Activated CD8-positive, alpha-beta T cell treated with anti-CD3 and anti-CD28 coated beads, Interleukin-2, amount 10 ng/mL, durations not matched to agents 7 days and 5 days (primary cell): ENCODE results near the gene PPM1A. TPM values are rescaled to one million over a fixed set of nuclear protein-coding genes. Genes with fewer than 3 reads are reported as not detected.

Experiments
- ATAC-seq: fragments of 150-1000 bp; cut with Tn5 transposase; one replicate; pipeline ENCODE4 v1.10.0; 2021; ENCODE audit warnings: moderate library complexity
- CTCF ChIA-PET: fragments of 350-600 bp; sonication (Branson Sonifier 250); formaldehyde crosslinking; loops from one replicate; lab custom pipeline; 2021; ENCODE audit warnings: antibody characterized with exemption; lab: Charles Lee
- POLR2A ChIA-PET: fragments of 350-600 bp; sonication (Branson Sonifier 250); formaldehyde crosslinking; loops from one replicate; lab custom pipeline; 2021; ENCODE audit warnings: antibody characterized with exemption; lab: Charles Lee
- DNase-seq: peaks from one replicate; pipeline ENCODE4 v3.0.0-alpha.2; 2020
- H3K27ac Mint-ChIP-seq: one replicate; pipeline ENCODE4 v1.8.0; 2021; ENCODE audit warnings: mild to moderate bottlenecking, mixed read lengths
- H3K27me3 Mint-ChIP-seq: one replicate; pipeline ENCODE4 v1.8.0; 2021; ENCODE audit warnings: low read depth, mixed read lengths
- H3K36me3 Mint-ChIP-seq: one replicate; pipeline ENCODE4 v1.8.0; 2021; ENCODE audit warnings: low read depth, mixed read lengths
- H3K4me1 Mint-ChIP-seq: one replicate; pipeline ENCODE4 v1.8.0; 2021; ENCODE audit warnings: low read depth, mixed read lengths
- H3K4me3 Mint-ChIP-seq: one replicate; pipeline ENCODE4 v1.8.0; 2021; ENCODE audit warnings: mild to moderate bottlenecking, mixed read lengths
- H3K9me3 Mint-ChIP-seq: one replicate; pipeline ENCODE4 v1.8.0; 2022; ENCODE audit warnings: mixed read lengths; ENCODE audit not compliant: insufficient read depth
- total RNA-seq, 2 experiments: library from RNA; stranded (reverse); gene quantifications; one replicate each; pipeline ENCODE4 v1.2.3, GENCODE V29; 2021

The PPM1A gene
- total RNA-seq, 2 experiments from 2014 or later, result 45.2 to 50.1 TPM

DNA sequence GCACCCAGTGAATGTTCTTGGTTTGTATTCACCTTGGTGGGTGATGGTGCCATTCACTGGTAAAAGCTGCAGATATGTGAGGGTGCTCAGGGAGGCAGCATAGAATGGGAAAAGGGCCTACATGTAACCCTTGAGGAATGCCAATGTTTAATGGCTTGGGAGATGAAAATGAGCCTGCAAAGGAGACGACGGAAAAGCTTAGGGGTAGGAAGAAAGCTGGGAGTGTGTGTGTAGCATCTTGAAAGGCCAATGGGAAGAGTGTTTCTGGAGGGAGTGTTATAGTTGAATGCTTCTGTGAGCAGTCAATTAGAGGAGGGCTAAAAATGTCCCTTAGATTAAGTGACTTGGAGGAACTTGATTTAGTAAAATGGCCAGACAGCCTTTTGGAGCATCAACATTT, 24.9 kb downstream of the PPM1A start:
- no peak for DNase-seq
- Mint-ChIP-seq H3K27me3 (no peaks in the 10 kb centered on the region), H3K9me3 (no peaks in the 10 kb centered on the region), H3K27ac (no peak overlapping the region), H3K4me3 (no peak overlapping the region), H3K36me3 (peaks cover 16% of the 10 kb centered on the region), H3K4me1 (peaks cover 22% of the 10 kb centered on the region)
- ChIA-PET POLR2A (interaction anchor here (1.7 kb wide), 1 partner anchor 25 kb away, joined by 5 read pairs; the partner anchor contains the start of gene PPM1A), CTCF (interaction anchor here (1.1 kb wide), 1 partner anchor 54 kb away, joined by 3 read pairs; no protein-coding TSS in a partner anchor)
- ATAC-seq, result no peak

DNA sequence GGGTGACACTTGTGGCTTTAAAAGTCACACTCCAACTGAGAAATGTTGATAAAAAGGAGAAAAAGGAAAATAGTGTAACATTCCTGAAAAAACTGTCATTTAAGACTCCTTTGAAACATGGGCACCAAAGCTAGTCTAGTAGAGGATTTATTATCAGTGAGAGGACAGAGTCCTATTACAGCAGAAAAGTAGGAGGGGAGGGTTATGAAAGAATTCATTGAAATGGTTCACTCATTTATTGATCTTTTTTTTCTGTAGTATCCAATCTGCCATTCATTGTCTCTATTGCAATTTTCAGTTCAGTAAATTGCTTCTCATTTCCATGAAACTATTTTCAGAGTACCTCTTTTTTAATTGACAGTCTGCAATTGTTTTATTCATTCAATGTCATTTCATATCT, 25.4 kb downstream of the PPM1A start:
- H3K27ac Mint-ChIP-seq, result no peak overlapping the region
- POLR2A ChIA-PET, result interaction anchor here (1.7 kb wide), 1 partner anchor 26 kb away, joined by 5 read pairs; the partner anchor contains the start of gene PPM1A
- no peaks in the 10 kb centered on the region for H3K9me3 Mint-ChIP-seq
- DNase-seq, result no peak
- no peaks in the 10 kb centered on the region for H3K27me3 Mint-ChIP-seq
- H3K4me3 Mint-ChIP-seq, result no peak overlapping the region
- CTCF ChIA-PET, result interaction anchor here (1.1 to 1.3 kb wide), 2 partner anchors 8 to 53 kb away, joined by 3 to 5 read pairs; no protein-coding TSS in a partner anchor
- peaks cover 18% of the 10 kb centered on the region for H3K36me3 Mint-ChIP-seq
- ATAC-seq, result no peak
- peaks cover 22% of the 10 kb centered on the region for H3K4me1 Mint-ChIP-seq

GRCh38 chr14:60275932-60276331, 26.9 kb downstream of the PPM1A start:
- CTCF ChIA-PET, result no interaction called here
- H3K4me1 Mint-ChIP-seq, result peaks cover 22% of the 10 kb centered on the region
- no peak overlapping the region for H3K27ac Mint-ChIP-seq

GRCh38 chr14:60276347-60276746, 27.3 kb downstream of the PPM1A start:
- ChIA-PET POLR2A (no interaction called here), CTCF (no interaction called here)

More at GRCh38 chr14:60275932-60276331, 26.9 kb downstream of the PPM1A start:
- Mint-ChIP-seq H3K9me3 (no peaks in the 10 kb centered on the region), H3K27me3 (no peaks in the 10 kb centered on the region), H3K36me3 (peaks cover 20% of the 10 kb centered on the region), H3K4me3 (no peak overlapping the region)
- ATAC-seq (no peak), DNase-seq (no peak)
- POLR2A ChIA-PET, result no interaction called here

GRCh38 chr14:60277605-60278190, 28.7 kb downstream of the PPM1A start:
- H3K4me3 Mint-ChIP-seq, result no peak overlapping the region
- H3K36me3 Mint-ChIP-seq, result peaks cover 17% of the 10 kb centered on the region
- H3K27me3 Mint-ChIP-seq, result no peaks in the 10 kb centered on the region
- ChIA-PET CTCF (no interaction called here), POLR2A (no interaction called here)
- H3K27ac Mint-ChIP-seq, result no peak overlapping the region
- H3K4me1 Mint-ChIP-seq, result peaks cover 13% of the 10 kb centered on the region
- no peaks in the 10 kb centered on the region for H3K9me3 Mint-ChIP-seq
- ATAC-seq (no peak), DNase-seq (no peak)

More at GRCh38 chr14:60276347-60276746, 27.3 kb downstream of the PPM1A start:
- DNase-seq (no peak), ATAC-seq (no peak)
- Mint-ChIP-seq H3K4me3 (no peak overlapping the region), H3K4me1 (peaks cover 19% of the 10 kb centered on the region), H3K27ac (no peak overlapping the region), H3K9me3 (no peaks in the 10 kb centered on the region), H3K27me3 (no peaks in the 10 kb centered on the region), H3K36me3 (peaks cover 16% of the 10 kb centered on the region)

DNA sequence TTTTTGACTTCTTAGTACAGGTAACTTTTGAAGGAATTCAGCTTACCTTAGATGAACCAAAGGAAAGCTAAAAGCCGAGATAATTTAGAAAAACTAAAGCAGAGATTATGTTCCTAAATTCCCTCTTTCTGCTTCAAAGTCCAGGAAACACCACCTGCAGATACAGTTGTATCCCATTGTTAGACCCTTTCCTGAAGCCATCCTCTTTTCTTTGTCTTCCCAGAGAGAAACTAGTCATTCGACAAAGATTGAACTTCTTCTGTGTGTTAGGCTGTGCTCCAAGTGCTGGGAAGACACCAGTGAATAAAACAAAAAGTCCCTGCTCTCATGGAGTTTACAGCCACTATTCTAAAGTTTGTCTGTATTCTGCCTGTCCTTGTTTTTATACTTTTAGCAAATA, 29.3 kb downstream of the PPM1A start:
- ChIA-PET POLR2A (no interaction called here), CTCF (no interaction called here)
- H3K9me3 Mint-ChIP-seq, result no peaks in the 10 kb centered on the region
- peaks cover 23% of the 10 kb centered on the region for H3K36me3 Mint-ChIP-seq
- H3K27ac Mint-ChIP-seq, result no peak overlapping the region
- H3K4me1 Mint-ChIP-seq, result peaks cover 6% of the 10 kb centered on the region
- DNase-seq, result no peak
- H3K27me3 Mint-ChIP-seq, result no peaks in the 10 kb centered on the region
- no peak for ATAC-seq
- no peak overlapping the region for H3K4me3 Mint-ChIP-seq

DNA sequence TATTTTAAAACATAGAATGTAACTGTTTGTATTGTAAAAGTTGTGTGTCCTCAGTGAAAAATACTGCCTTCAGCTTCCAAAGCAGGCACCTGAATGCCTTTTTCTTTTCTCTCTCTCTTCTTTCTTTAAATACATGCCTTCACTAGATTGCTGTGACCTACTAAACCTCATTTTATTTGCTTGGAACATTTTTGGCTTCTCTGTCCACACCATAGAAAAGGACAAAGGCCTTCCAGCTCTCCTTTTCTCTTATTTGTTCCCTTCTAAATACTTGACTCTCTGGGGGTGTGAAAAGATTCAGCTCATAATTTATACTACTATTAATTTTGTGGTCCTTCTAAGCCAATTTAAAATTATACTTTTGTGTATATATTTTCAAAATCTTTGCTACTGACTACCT, 38.4 kb downstream of the PPM1A start:
- Mint-ChIP-seq H3K27ac (no peak overlapping the region), H3K4me3 (no peak overlapping the region), H3K9me3 (no peaks in the 10 kb centered on the region), H3K4me1 (no peaks in the 10 kb centered on the region), H3K36me3 (peaks cover 31% of the 10 kb centered on the region), H3K27me3 (no peaks in the 10 kb centered on the region)
- DNase-seq, result no peak
- POLR2A ChIA-PET, result no interaction called here
- no peak for ATAC-seq
- CTCF ChIA-PET, result interaction anchor here (0.9 to 1.0 kb wide), 2 partner anchors 21 to 44 kb away, joined by 3 read pairs; no protein-coding TSS in a partner anchor

- Mint-ChIP-seq H3K4me1 (no peaks in the 10 kb centered on the region), H3K36me3 (peaks cover 28% of the 10 kb centered on the region), H3K9me3 (no peaks in the 10 kb centered on the region), H3K27ac (no peak overlapping the region), H3K27me3 (no peaks in the 10 kb centered on the region), H3K4me3 (no peak overlapping the region)
- ChIA-PET CTCF (no interaction called here), POLR2A (no interaction called here)
- no peak for DNase-seq
- ATAC-seq, result no peak
Measured at GRCh38 chr14:60288279-60288678, 39.3 kb downstream of the PPM1A start.

DNA sequence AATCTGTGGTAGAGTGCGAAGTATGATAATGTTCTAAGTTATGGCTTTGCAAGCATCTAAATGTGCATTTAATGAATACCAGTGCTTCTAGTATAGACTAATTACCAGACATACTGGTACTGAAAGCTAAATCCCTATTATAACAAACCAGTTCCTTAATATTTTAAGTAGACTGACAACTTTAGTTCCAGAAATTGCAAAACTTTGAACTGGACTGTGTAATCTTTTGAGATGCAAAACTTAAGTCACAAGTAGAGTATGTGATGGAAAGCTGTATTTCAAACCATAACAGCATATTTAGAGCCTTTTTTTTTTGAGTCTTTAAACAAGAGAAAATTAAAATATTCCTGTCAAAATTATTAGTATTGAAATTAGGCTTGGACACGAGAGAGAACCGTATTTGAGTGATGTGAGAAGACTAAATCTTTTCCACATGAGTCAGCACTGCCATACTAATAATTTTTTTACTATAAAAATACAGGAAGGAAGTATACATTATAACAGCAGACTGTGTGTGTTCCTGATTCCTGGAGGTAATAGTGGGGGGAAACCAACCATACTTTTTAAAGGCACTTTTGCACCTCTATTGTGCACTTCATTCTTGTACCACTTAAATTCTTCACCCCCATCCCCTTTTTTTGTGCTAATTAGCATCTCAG, 45.5 kb downstream of the PPM1A start:
- Mint-ChIP-seq H3K27me3 (no peaks in the 10 kb centered on the region), H3K4me1 (no peaks in the 10 kb centered on the region), H3K9me3 (no peaks in the 10 kb centered on the region), H3K36me3 (peaks cover 18% of the 10 kb centered on the region), H3K27ac (no peak overlapping the region), H3K4me3 (no peak overlapping the region)
- ChIA-PET CTCF (interaction anchor here (2.2 kb wide), 1 partner anchor 37 kb away, joined by 7 read pairs; no protein-coding TSS in a partner anchor), POLR2A (no interaction called here)
- DNase-seq (no peak), ATAC-seq (no peak)

DNA sequence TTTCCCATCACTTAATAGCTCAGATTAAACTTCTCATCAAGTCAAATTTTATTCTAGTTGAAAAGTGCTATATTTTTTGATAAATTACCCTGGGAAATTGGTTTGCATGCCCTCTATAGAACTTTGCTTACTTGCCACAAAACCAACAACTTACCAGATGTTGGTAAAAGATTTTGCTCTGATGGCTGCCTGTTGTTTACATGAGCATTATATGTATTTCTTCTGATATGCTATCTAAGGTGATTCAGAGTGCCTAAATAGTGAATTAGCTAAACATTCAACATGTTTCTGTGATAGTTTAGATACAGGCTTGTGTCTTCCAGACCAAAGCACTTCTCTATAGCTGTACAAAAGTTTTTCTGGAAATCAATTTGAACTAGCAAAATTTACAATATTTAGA, 51.0 kb downstream of the PPM1A start:
- Mint-ChIP-seq H3K36me3 (peaks cover 5% of the 10 kb centered on the region), H3K4me1 (no peaks in the 10 kb centered on the region), H3K27ac (no peak overlapping the region), H3K9me3 (no peaks in the 10 kb centered on the region), H3K27me3 (no peaks in the 10 kb centered on the region), H3K4me3 (no peak overlapping the region)
- POLR2A ChIA-PET, result no interaction called here
- DNase-seq (no peak), ATAC-seq (no peak)
- CTCF ChIA-PET, result interaction anchor here (0.8 to 2.8 kb wide), 6 partner anchors 14 to 986 kb away, joined by 3 to 20 read pairs (median 4); partner anchors contain the start of gene PPM1A

DNA sequence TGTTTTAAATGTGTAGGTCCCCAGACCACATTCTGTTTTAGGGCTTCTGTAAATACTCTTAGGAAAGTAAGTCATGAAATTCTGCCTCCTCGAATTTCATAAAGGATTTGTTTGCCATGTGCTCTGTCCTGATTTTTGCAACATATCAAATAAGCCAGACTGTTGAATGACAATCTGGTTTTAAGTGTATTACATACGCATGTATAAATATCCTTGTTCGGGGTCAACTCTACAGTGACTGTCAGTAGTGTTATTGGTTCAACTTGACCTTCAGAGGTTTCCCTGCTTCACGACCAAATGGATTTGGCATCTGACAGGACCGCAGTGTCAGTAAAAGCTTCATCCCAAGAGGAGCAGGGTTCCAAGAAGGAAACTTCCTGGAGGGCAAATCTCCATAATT, 52.7 kb downstream of the PPM1A start:
- ChIA-PET POLR2A (no interaction called here), CTCF (interaction anchor here (0.7 kb wide), 1 partner anchor 118 kb away, joined by 3 read pairs; no protein-coding TSS in a partner anchor)
- no peaks in the 10 kb centered on the region for H3K9me3 Mint-ChIP-seq

GRCh38 chr14:60302663-60303062, 53.6 kb downstream of the PPM1A start:
- no peak for ATAC-seq
- no peaks in the 10 kb centered on the region for H3K27me3 Mint-ChIP-seq
- no peak overlapping the region for H3K4me3 Mint-ChIP-seq
- POLR2A ChIA-PET, result interaction anchor here (1.1 kb wide), 1 partner anchor 25 kb away, joined by 3 read pairs; no protein-coding TSS in a partner anchor
- H3K4me1 Mint-ChIP-seq, result no peaks in the 10 kb centered on the region
- no peaks in the 10 kb centered on the region for H3K9me3 Mint-ChIP-seq
- CTCF ChIA-PET, result interaction anchor here (1.0 to 1.5 kb wide), 2 partner anchors 19 to 29 kb away, joined by 3 read pairs; no protein-coding TSS in a partner anchor
- H3K27ac Mint-ChIP-seq, result no peak overlapping the region
- peaks cover 4% of the 10 kb centered on the region for H3K36me3 Mint-ChIP-seq
- DNase-seq, result no peak

More for the DNA sequence above, 52.7 kb downstream of the PPM1A start:
- ATAC-seq, result no peak
- DNase-seq, result no peak
- Mint-ChIP-seq H3K36me3 (peaks cover 8% of the 10 kb centered on the region), H3K27me3 (no peaks in the 10 kb centered on the region), H3K4me3 (no peak overlapping the region), H3K27ac (no peak overlapping the region), H3K4me1 (no peaks in the 10 kb centered on the region)
